Measurements from ENCODE around the gene PDCD4.

Gene PDCD4

GRCh38 chr10:110843031-110843430 is 28.7 kb upstream of the PDCD4 start:
- peak; percentile 49 for DNase-seq

GRCh38 chr10:110843796-110844616 is 27.7 kb upstream of the PDCD4 start:
- DNase-seq, result no peak

- DNase-seq, result no peak
These were observed 27.2 kb upstream of the PDCD4 start for GRCh38 chr10:110844617-110844881.

GRCh38 chr10:110845192-110845755 is 26.5 kb upstream of the PDCD4 start:
- no peak for DNase-seq

GRCh38 chr10:110845756-110846620 is 25.7 kb upstream of the PDCD4 start:
- DNase-seq, result no peak

- DNase-seq, result no peak
These were observed 24.4 kb upstream of the PDCD4 start for GRCh38 chr10:110847374-110847773.

- DNase-seq, result no peak
These were observed 23.6 kb upstream of the PDCD4 start for GRCh38 chr10:110848106-110848505.

GRCh38 chr10:110850099-110850498 is 21.6 kb upstream of the PDCD4 start:
- no peak for DNase-seq

GRCh38 chr10:110851020-110851612 is 20.6 kb upstream of the PDCD4 start:
- DNase-seq, result peak; percentile 52

GRCh38 chr10:110852255-110852896 is 19.4 kb upstream of the PDCD4 start:
- peak; percentile 40 for DNase-seq

GRCh38 chr10:110852947-110853346 is 18.8 kb upstream of the PDCD4 start:
- DNase-seq, result no peak

GRCh38 chr10:110853921-110854605 is 17.7 kb upstream of the PDCD4 start:
- no peak for DNase-seq

- DNase-seq, result peak; percentile 49
These were observed 14.2 kb upstream of the PDCD4 start for GRCh38 chr10:110857265-110858171.

GRCh38 chr10:110858297-110858934 is 13.3 kb upstream of the PDCD4 start:
- no peak for DNase-seq

GRCh38 chr10:110859206-110859972 is 12.3 kb upstream of the PDCD4 start:
- DNase-seq, result no peak

GRCh38 chr10:110859973-110860376 is 11.8 kb upstream of the PDCD4 start:
- DNase-seq, result no peak

- DNase-seq, result peak; percentile 75
These were observed 11.0 kb upstream of the PDCD4 start for GRCh38 chr10:110860576-110861241.

- DNase-seq, result no peak
These were observed 10.3 kb upstream of the PDCD4 start for GRCh38 chr10:110861476-110861875.

- no peak for DNase-seq
These were observed 9.6 kb upstream of the PDCD4 start for GRCh38 chr10:110861930-110862649.
